ENCODE data around the gene EXOC3. TPM values are rescaled to one million over a fixed set of nuclear protein-coding genes. Genes with fewer than 3 reads are reported as not detected.
"Not testable (repeated sequence)": the region's sequence is repeated elsewhere in the genome, so short reads cannot be mapped to it uniquely, and the experiment has no call there.

Gene EXOC3
- polyA plus RNA-seq, 10 donors: 30.3 to 35.9 (median 34.0) TPM

- no peak for DNase-seq
These were observed 57.5 kb downstream of the EXOC3 start for GRCh38 chr5:500491-500890.

GRCh38 chr5:501105-501830 lies 58.3 kb downstream of the EXOC3 start:
- DNase-seq: no peak

- no peak for DNase-seq
These were observed 58.8 kb downstream of the EXOC3 start for GRCh38 chr5:501831-502184.

GRCh38 chr5:502325-503079 lies 59.5 kb downstream of the EXOC3 start:
- no peak for DNase-seq

- DNase-seq: no peak
These were observed 61.6 kb downstream of the EXOC3 start for GRCh38 chr5:504326-505154.

- no peak for DNase-seq
These were observed 63.1 kb downstream of the EXOC3 start for GRCh38 chr5:505951-506525.

- DNase-seq: not testable (repeated sequence)
These were observed 65.1 kb downstream of the EXOC3 start for GRCh38 chr5:507986-508575.

GRCh38 chr5:509611-510185 lies 66.7 kb downstream of the EXOC3 start:
- no peak for DNase-seq

GRCh38 chr5:510521-510920 lies 67.5 kb downstream of the EXOC3 start:
- DNase-seq: no peak

- DNase-seq: no peak
These were observed 68.5 kb downstream of the EXOC3 start for GRCh38 chr5:511476-511875.

GRCh38 chr5:513216-514100 lies 70.5 kb downstream of the EXOC3 start:
- no peak for DNase-seq

GRCh38 chr5:514101-514485 lies 71.1 kb downstream of the EXOC3 start:
- DNase-seq: no peak

GRCh38 chr5:514673-515072 lies 71.7 kb downstream of the EXOC3 start:
- no peak for DNase-seq

GRCh38 chr5:515273-515836 lies 72.4 kb downstream of the EXOC3 start:
- DNase-seq: no peak

GRCh38 chr5:516338-516925 lies 73.5 kb downstream of the EXOC3 start:
- DNase-seq: no peak

Measured in muscle of back (tissue), 11 donors.